ENCODE results near the gene PTPRN.

Gene PTPRN

GRCh38 chr2:219309278-219309677 lies at the start of gene PTPRN:
TSS of gene PTPRN (minus strand) at chr2:219309401. CDS start at chr2:219309332, 69 bp downstream.
- Mint-ChIP-seq H3K27ac (no peak within 1 kb of the TSS), H3K9me3 (peaks cover 4 to 7% of the 10 kb centered on the region in 2 donors), H3K4me3 (no peak within 1 kb of the TSS), H3K4me1 (peaks cover 4% of the 10 kb centered on the region), H3K27me3 (peaks cover 72% of the 10 kb centered on the region)
- DNase-seq (no peak), ATAC-seq (no peak)

DNA sequence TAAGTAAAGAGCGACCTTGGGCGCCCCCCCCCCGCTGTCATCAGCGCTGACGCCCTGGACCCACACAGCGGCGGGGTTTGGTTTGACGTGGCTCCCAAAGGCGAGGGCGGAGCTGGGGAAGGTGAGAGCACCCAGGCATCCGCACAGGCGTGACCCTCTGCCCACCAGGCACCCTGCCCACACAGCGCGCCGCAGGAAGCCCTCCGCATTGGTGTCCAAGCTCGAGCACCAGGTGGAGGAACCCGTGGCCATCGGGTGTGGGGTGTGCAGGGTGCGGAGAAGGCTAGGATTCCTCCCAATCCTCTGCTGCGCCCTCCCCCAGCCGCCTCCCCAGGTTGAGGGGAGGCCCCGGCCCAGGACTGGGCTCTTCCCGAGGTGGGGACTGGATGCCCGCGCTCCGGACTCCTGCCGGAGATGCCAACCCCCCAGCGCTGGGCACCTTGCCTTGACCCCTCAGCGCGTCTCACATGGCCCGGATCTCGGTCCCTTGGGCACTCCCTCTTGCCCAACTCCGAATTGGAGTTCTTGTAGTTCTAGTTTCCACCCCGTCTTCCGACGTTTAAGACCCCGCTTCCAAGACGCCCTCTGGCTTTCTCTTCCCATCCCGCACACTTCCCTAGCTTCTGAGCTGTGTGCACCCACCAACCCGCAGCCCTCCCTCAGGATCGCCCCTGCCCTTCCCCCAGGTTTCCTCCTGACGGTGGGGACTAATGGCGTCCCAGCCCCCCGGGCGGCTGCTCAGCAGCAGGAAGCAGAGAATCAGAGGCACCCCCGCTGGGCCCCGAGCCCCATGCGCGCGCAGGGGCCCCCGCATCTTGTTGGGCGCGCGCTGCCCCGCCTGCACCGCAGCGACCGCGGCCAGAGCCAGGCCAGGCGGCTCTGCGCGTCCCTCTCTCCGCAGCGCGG lies 49.2 kb upstream of the PTPRN start:
- H3K9me3 Mint-ChIP-seq, result no peaks in the 10 kb centered on the region
- DNase-seq (peak in 1 of 2 donors; percentile 18), ATAC-seq (peak; percentile 75)
- peak overlapping the region; percentile 31 to 65 for H3K4me3 Mint-ChIP-seq
- H3K4me1 Mint-ChIP-seq, result peaks cover 9% of the 10 kb centered on the region
- H3K27me3 Mint-ChIP-seq, result peaks cover 67% of the 10 kb centered on the region
- H3K27ac Mint-ChIP-seq, result no peak overlapping the region

DNA sequence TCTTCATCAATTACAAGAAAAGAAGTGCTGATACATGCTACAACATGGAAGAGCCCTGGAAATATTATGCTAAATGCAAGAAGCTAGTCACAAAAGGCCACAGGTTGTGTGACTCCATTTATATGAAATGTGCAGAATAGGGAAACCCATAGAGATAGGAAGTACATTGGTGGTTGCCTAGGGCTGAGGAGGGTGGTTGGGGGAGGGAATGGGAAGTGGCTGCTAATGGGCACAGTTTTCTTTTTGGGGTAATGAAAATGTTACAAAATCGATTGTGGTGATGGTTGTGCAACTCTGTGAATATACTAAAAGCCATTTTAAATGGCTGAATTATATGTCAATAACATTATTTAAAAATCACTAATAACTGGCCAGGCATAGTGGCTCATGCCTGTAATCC lies 47.6 kb upstream of the PTPRN start:
- Mint-ChIP-seq H3K27ac (no peak overlapping the region), H3K9me3 (no peaks in the 10 kb centered on the region), H3K4me1 (peaks cover 5% of the 10 kb centered on the region), H3K4me3 (no peak overlapping the region), H3K27me3 (peaks cover 69% of the 10 kb centered on the region)
- ATAC-seq (no peak), DNase-seq (no peak)

- no peak for DNase-seq
- Mint-ChIP-seq H3K27me3 (peaks cover 59% of the 10 kb centered on the region), H3K9me3 (no peaks in the 10 kb centered on the region), H3K4me1 (peaks cover 5% of the 10 kb centered on the region), H3K27ac (no peak overlapping the region), H3K4me3 (no peak overlapping the region)
- no peak for ATAC-seq
Measured at GRCh38 chr2:219354582-219354981, 45.4 kb upstream of the PTPRN start.

DNA sequence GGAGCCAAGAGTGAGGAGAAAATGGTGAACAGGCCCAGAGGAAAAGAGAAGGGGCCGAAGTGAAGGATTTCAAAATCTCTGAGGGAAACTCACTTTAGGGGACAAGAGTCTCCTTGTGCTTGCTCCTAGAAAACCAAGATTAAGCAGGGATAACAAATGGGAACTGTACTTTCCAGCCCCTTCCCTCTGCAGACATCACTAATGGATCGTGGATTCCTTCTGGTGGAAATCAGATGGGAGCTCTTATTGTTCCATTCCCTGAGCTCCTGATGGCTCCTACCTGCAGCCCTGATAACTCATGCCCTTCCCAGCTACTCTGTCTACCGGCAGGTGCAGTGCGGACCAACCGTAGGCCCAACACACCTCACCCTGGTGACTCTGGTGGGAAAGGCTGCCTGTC lies 43.9 kb upstream of the PTPRN start:
- Mint-ChIP-seq H3K9me3 (no peaks in the 10 kb centered on the region), H3K4me1 (no peaks in the 10 kb centered on the region), H3K27me3 (peaks cover 46% of the 10 kb centered on the region), H3K27ac (no peak overlapping the region), H3K4me3 (no peak overlapping the region)
- ATAC-seq, result no peak
- no peak for DNase-seq

DNA sequence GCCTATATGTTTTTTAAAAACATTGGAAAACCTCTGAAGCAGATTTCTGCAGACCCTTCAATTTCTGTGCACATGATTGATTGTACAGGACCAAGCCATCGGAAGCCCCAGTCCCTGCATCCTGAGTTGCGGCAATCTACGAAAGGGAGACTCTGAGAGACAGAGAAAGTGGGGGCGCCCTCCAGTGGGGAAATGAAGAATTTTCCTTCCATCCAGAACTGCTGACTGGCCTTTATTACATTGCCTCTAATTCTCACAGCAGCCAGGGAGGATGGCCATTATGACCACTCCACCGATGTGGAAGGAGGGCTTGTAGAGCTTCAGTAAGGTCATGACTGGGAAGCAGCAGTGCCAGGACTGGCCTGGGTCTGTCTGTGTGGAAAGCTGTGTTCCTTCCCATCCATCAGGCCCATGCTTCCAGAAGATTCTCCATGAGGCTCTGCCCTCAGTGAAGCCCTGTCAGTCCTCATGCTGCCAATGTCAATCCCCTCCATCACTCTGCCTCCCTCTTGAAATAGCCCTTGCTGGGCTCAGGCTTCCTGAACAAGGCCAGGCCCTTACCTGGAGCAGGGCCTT lies 43.3 kb upstream of the PTPRN start:
- peaks cover 46% of the 10 kb centered on the region for H3K27me3 Mint-ChIP-seq

DNA sequence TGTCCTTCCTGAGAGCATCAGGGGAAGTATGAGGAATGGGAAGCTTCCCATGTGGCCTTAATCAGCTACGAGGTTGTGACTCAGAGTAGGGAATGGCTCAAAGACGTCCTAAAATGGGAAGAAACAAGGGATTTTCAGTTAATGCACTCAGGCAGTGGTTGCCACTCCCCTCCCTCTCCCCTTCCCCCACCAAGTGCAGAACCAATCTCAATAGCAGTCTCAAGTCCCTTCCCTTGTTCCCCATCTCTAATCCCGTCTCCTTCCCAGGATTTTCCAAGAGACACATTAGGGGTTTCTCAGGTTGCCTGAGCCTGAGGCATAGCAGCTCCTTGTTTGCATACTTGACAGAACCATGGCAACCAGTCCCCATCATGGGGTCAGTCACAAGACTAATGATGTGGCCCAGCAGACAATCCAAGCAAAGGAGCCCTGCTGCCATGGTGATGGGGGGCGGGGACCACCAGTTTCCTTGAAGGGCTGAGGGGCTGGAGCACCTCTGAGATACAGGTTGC lies 41.6 kb upstream of the PTPRN start:
- Mint-ChIP-seq H3K27ac (no peak overlapping the region), H3K4me1 (no peaks in the 10 kb centered on the region), H3K27me3 (peaks cover 43% of the 10 kb centered on the region), H3K9me3 (no peaks in the 10 kb centered on the region), H3K4me3 (no peak overlapping the region)
- ATAC-seq (no peak), DNase-seq (no peak)

More for the DNA sequence above, 43.3 kb upstream of the PTPRN start:
- Mint-ChIP-seq H3K4me1 (no peaks in the 10 kb centered on the region), H3K9me3 (no peaks in the 10 kb centered on the region), H3K4me3 (no peak overlapping the region), H3K27ac (no peak overlapping the region)
- ATAC-seq, result peak; percentile 89
- DNase-seq, result peak; percentile 58 to 72

DNA sequence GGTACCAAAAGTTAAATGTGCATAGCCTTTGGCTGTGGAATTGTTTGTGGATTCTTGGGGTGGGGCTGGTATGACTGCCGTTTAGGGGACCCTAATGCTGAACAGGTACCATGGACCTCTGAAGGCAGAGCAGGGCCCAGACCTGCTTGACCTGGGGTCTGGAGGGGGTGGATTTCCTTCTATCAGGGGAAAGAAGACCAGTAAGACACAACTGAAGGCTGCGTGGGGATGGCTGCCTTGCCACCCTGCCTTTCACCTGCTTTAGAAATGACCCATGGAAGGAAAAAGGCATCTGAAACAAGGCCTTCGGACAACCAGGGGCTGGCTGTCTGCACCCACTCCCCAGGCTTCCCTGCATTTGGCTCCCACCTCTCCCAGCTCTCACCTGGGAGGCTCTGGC lies 41.0 kb upstream of the PTPRN start:
- Mint-ChIP-seq H3K4me3 (no peak overlapping the region), H3K9me3 (no peaks in the 10 kb centered on the region), H3K27me3 (peaks cover 43% of the 10 kb centered on the region), H3K4me1 (no peaks in the 10 kb centered on the region), H3K27ac (no peak overlapping the region)
- DNase-seq (no peak), ATAC-seq (no peak)

DNA sequence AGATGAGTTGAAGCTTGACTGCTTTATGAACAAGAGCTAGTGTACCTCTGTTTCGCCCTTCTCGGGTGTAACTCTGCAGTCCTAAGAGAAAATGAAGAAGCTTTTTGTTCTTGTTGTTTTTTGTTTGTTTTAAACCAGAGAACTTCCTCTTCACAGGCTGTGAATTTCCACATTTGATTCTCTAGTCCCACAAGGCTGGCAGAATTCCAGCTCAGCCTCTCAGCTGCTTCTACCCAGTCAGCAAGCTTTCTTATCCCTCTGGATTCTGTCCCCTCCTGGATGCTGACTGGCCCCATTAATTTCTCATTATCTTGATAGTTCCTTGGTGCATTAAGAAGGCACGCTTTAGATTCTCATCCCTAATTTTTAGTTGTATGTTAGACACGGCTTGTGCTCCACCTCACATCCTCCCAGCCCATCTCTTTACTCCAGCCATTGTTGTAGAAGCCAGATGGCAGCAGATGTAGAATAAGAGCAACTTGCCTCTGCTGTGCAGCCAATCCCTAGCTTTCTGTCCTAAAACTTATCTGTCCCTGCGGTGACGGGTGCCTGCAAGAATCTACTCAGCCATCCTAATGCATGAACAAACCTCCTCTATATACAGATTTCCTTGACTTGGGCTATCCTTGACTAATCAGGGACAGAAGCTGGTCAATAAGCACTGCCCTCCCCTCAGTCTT lies 35.7 kb upstream of the PTPRN start:
- DNase-seq (no peak), ATAC-seq (no peak)
- Mint-ChIP-seq H3K27me3 (peaks cover 45% of the 10 kb centered on the region), H3K4me3 (no peak overlapping the region), H3K9me3 (no peaks in the 10 kb centered on the region), H3K4me1 (peaks cover 6% of the 10 kb centered on the region), H3K27ac (peak overlapping the region in 1 of 2 donors; percentile 79)

DNA sequence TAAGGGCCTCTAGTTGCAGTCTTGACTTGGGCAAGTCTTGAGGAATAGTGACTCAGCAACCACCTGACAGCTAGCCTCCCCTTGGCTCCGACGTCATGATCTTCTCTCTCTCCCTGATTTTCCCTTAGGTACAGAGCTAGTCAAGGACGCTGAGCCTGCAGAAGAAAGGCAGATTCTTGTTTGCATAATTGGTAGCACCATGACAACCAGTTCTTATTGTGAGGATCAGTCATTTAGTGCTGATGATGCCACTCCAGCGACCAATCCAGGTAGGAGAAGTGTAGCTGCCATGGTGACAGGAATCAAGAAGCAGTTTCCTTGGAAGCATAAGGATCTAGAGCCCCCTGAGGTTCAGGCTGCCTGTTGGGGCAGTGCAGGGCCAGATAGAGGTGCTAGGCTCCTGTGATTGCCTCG lies 26.2 kb upstream of the PTPRN start:
- no peak overlapping the region for H3K4me3 Mint-ChIP-seq

DNA sequence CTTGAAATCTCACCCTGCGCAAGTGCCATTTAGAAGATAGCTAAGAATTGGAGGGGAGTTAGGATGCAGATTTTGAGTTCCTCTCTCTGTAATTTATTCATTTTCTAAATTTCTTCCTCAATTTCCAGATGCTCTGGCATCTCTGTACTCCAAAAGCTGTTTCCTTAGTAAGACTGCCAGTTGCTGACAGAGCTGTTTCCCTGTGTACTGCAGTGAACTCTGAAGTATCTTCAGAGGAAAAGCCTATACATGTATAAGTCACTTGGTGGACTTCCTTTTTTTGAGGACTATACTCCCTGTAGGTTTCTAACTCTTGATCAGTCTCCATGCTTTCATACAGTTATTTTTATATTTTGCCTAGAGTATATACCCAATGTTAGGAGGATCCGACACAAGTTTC lies 24.9 kb upstream of the PTPRN start:
- DNase-seq (no peak), ATAC-seq (no peak)
- H3K4me1 Mint-ChIP-seq, result peaks cover 9% of the 10 kb centered on the region
- H3K4me3 Mint-ChIP-seq, result no peak overlapping the region
- peaks cover 16 to 32% of the 10 kb centered on the region in 2 donors for H3K9me3 Mint-ChIP-seq
- H3K27me3 Mint-ChIP-seq, result peaks cover 89% of the 10 kb centered on the region
- no peak overlapping the region for H3K27ac Mint-ChIP-seq

More for the DNA sequence above, 26.2 kb upstream of the PTPRN start:
- Mint-ChIP-seq H3K27me3 (peaks cover 89% of the 10 kb centered on the region), H3K27ac (no peak overlapping the region), H3K9me3 (peaks cover 16 to 32% of the 10 kb centered on the region in 2 donors), H3K4me1 (peaks cover 9% of the 10 kb centered on the region)
- DNase-seq (no peak), ATAC-seq (no peak)

GRCh38 chr2:219332542-219332941 lies 23.3 kb upstream of the PTPRN start, which contains the start of gene RESP18:
TSS of gene RESP18 (minus strand) at chr2:219332744.
- DNase-seq, result no peak
- Mint-ChIP-seq H3K4me1 (peaks cover 9% of the 10 kb centered on the region), H3K4me3 (no peak within 1 kb of the TSS), H3K27me3 (peaks cover 90% of the 10 kb centered on the region), H3K9me3 (peaks cover 16 to 32% of the 10 kb centered on the region in 2 donors), H3K27ac (no peak within 1 kb of the TSS)
- ATAC-seq, result no peak

DNA sequence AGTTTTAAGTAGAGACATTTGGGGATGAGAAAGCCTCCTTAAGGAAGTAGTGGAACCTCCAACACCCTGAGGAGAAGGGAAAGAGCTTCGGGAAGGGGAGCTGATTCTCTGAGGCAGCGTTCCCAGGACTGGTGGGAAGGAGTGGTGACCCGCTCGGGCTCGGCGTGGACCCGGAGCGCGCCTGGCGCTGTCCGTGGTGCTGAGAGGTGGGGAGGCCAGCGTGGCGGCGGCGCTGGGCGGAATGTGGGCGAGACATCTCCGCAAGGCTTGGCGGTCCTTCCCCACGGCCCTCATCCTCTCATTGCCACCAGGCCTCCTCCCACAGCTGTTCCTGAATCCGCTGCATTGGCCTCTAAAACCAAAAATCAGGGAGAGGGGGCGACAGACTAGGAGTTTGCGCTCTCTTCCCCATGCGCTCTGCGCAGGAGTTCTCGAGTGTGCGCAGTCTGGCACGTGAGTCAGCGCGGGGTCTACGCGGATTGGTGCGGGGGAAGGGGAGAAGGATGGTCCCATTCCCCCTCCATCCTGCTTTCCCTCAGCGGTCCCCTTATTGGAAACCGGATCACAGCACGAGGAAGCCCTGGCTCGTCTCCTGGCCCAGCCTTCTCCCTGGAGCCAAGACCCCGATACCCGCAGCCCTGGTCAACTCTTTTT lies 22.5 kb upstream of the PTPRN start:
- H3K9me3 Mint-ChIP-seq, result peaks cover 16 to 31% of the 10 kb centered on the region in 2 donors
- peaks cover 97% of the 10 kb centered on the region for H3K27me3 Mint-ChIP-seq
- no peak for ATAC-seq
- no peak overlapping the region for H3K4me3 Mint-ChIP-seq
- peaks cover 9% of the 10 kb centered on the region for H3K4me1 Mint-ChIP-seq
- H3K27ac Mint-ChIP-seq, result no peak overlapping the region
- no peak for DNase-seq

DNA sequence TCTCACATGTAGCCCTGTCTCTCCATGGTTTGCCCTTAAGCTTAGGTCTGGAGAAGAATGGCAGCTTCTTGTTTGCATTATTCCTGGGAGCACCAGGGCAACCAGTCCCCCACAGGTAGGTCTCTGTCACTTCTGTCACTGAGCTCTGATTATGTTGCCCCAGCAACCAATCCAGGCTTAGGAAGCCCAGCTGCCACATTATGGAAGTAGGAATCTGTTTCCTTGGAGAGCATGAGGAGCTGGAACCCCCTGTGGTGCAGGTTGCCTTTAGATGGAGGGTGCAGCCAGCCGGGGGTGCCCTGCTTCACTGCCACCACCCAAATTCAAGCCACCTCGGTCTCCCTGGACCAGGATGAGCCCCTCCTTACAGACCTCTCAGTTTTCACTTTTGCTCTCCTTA lies 18.5 kb upstream of the PTPRN start:
- peaks cover 86% of the 10 kb centered on the region for H3K27me3 Mint-ChIP-seq
- peaks cover 9% of the 10 kb centered on the region for H3K4me1 Mint-ChIP-seq
- no peak overlapping the region for H3K4me3 Mint-ChIP-seq
- peaks cover 9 to 14% of the 10 kb centered on the region in 2 donors for H3K9me3 Mint-ChIP-seq
- DNase-seq (no peak), ATAC-seq (no peak)
- no peak overlapping the region for H3K27ac Mint-ChIP-seq

GRCh38 chr2:219325657-219326315 lies 16.6 kb upstream of the PTPRN start:
- DNase-seq, result no peak
- Mint-ChIP-seq H3K4me1 (peaks cover 11% of the 10 kb centered on the region), H3K27me3 (peaks cover 81% of the 10 kb centered on the region), H3K4me3 (no peak overlapping the region), H3K27ac (no peak overlapping the region), H3K9me3 (no peaks in the 10 kb centered on the region)
- ATAC-seq, result no peak

Data from stimulated activated naive CD8-positive, alpha-beta T cell treated with anti-CD3 and anti-CD28 coated beads, Interleukin-15, amount 100 ng/mL, for 72 hours (primary cell).